HG03571 (cell line): Measurements from ENCODE around the gene ADTRP.
"Not testable (repeated sequence)": the region's sequence is repeated elsewhere in the genome, so short reads cannot be mapped to it uniquely, and the experiment has no call there.

Experiments
- ATAC-seq: cut with Tn5 transposase; IDR thresholded peaks from one replicate; pipeline ENCODE4 v1.9.1; 2021; ENCODE audit not compliant: unreplicated experiment

The ADTRP gene

GRCh38 chr6:11804135-11804534 is 25.5 kb upstream of the ADTRP start:
- no peak for ATAC-seq

- ATAC-seq, result no peak
Measured at GRCh38 chr6:11803591-11803971, 25.0 kb upstream of the ADTRP start.

DNA sequence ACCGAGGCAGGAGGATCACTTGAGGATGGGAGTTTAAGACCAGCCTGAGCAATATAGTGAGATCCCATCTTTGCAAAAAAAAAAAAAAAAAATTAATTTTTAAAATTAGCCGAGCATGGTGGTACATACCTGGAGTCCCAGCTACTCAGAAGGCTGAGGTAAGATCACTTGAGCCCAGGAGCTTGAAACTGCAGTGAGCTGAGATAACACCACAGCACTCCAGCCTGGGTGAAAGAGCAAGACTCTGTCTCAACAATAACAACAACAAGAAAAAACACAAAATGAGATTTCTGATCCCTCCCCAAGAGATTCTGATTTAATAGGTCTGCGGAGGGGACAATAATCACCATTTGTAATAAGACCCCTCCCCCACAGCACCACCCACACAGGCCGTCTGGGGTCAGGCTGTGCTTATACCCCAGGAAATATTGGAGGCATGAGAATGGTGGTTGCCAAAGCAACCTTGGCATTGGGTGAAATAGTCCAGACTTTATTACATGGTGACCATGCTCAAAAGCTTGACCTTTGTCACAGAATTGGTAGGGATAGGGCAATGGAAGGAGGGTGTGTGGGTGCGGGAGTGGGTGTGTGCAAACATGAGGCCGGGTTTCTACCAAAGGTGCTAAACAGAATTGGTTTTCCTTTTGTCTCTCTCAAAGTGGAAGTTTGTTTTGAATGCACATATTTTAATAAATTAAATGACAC is 24.4 kb upstream of the ADTRP start:
- no peak for ATAC-seq

DNA sequence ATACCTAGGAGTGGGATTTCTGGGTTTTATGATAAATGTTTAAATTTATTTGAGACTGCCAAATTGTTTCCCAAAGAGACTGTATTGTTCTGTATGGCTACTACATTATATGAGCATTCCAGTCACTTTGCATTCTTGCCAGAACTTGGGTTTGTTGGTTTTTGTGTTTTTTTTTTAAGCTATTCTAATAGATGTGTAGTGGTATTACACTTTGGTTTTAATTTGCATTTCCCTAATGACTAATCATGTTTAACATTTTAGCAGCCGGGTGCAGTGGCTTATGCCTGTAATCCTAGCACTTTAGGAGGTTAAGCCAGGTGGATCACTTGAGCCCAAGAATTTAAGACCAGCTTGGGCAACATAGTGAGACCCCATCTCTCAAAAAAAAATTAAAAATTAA is 21.9 kb upstream of the ADTRP start:
- ATAC-seq, result not testable (repeated sequence)

- no peak for ATAC-seq
Measured at GRCh38 chr6:11798538-11798937, 19.9 kb upstream of the ADTRP start.

DNA sequence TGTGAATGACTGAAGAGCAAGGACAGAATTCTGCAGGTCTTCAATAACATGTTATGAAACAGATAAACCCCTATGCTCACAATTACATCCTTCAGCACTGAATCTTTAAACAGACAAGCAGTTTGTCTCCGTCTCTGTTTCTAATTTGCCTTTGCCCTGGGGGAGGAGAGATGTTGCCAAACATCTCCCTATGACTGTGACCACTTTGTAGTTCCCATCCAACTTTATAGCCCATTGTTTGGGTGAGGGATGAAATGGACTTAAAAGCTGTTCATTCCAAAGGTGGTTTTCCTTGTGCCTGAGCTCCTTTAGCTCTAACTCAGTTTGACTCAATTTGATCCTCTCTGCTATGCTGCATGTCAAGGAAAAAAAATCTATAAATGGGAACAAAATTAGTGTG is 19.5 kb upstream of the ADTRP start:
- no peak for ATAC-seq

- ATAC-seq, result no peak
Measured at GRCh38 chr6:11796829-11797228, 18.2 kb upstream of the ADTRP start.

GRCh38 chr6:11795403-11795802 is 16.8 kb upstream of the ADTRP start:
- no peak for ATAC-seq

GRCh38 chr6:11793277-11793676 is 14.7 kb upstream of the ADTRP start:
- ATAC-seq, result no peak

GRCh38 chr6:11791354-11792107 is 12.9 kb upstream of the ADTRP start:
- ATAC-seq, result no peak

GRCh38 chr6:11789744-11790143 is 11.1 kb upstream of the ADTRP start:
- no peak for ATAC-seq

GRCh38 chr6:11788043-11788442 is 9.4 kb upstream of the ADTRP start:
- ATAC-seq, result no peak

DNA sequence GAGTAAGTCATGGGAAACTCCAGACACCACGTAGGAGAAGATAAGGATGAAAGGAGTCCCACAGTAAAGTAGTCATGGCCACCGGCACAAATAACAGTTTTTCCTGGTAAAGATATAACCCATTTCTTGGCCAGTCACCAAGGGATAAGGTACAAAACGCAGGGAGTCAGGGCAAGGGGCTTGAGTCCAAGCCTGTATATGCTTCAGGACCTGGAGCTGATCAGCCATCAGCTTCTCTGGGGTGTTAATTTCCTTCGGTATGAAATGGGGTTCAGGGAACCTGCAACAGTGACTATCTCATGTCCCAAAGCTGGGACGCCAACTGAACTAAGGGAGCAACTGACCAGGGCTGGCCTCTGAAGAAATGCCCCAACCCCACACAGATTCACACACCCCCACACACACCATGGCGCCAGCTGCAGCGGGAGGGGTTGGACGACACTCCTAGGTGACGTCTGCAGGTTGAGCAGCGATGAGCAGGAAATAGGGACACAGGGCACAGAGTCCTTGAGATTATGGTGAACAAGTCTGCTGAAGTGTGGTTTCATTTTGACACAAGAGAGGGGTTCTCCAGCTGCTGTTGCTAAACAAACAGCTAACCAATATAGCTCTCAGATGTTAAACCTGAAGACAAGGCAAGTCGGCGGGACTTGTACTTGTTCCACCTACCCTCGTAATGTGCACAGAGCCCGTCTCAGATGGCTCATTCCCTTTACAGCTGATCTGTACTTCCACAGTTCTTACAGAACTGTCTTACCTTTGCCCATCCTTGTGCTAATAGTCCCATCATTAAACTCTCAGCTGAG is 7.4 kb upstream of the ADTRP start:
- ATAC-seq, result peak; percentile 81

DNA sequence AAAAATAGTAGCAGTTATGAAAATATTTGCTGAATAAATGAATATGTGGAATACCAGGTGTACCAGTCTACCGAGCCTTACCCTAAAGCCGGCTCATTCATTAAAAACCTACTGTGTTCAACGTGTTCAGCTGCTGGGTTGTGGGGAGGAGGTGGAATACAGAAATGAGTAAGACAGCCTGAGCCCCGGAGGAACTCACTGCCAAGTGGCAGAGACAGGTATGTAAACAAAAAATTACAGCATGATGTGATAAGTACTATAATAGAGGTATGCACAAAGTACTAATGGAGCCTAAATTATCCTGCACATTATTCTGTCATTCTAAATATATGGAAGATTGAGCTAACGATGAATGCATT is 6.8 kb upstream of the ADTRP start:
- peak; percentile 42 for ATAC-seq

DNA sequence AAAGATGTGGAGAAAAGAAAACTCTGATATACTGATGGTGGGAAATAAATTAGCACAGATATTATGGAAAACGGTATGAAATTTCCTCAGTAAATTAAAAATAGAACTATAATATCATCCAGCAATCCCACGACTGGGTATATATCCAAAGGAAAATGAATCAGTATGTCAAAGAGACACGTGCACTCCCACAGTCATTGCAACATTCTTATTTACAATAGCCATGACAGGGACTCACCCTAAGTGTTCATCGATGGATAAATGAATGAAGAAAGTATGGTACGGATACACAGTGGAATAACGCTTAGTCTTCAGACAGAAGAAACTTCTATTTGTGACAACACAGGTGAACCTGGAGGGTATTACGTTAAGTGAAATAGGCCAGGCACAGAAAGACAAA is 5.7 kb upstream of the ADTRP start:
- no peak for ATAC-seq

- ATAC-seq, result no peak
Measured at GRCh38 chr6:11783524-11784064, 5.0 kb upstream of the ADTRP start.

GRCh38 chr6:11782524-11782923 is 3.9 kb upstream of the ADTRP start:
- no peak for ATAC-seq

DNA sequence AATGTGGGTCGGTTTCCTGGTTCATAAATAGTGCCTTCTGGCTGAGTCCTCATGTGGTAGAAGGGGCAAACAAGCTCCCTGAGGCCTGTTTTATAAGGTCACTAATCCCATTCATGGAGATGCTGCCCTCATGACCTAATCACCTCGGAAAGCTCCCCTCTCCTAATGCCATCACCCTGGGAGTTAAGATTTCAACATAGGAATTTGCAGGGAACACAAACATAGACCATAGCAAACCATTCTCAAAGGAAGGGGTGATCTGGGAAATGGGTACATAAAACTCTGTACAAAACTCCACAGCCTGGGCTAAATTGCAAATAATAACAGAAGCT is 1.5 kb upstream of the ADTRP start:
- ATAC-seq, result no peak

DNA sequence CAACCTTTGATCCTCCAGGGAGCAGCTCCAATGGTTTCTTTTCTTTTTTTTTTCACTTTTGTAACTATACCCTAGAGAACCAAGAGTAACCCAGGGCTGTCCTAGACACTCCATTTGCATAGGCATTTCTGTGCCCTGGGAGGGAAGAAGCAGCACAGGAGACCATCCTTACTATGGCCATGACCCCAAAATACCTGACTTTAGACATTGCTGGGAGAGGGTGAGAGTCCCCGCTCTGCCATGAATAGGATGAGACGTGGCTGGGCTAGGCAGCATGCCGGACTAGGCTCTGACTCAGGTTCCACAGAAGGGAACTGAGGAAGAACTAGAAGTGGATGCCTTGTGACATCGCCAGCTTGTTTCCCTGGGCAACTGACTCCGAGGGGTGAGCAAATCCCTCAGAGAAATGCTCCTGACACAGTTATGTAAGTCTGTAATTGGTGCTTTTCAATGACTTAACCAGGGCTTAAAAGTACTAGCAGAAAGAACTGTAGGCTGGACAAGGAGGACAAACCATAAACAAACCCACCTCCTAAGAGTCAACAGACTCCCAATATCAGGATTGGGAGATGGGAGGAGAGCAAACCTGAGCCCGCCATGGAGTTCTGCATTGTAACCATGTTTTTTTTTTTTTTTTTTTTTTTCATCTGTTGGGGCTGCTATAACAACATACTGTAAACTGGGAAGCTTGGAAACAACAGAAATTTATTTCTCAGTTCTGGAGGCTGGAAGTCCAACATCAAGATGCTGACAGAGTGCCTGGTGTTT is 910 bp upstream of the ADTRP start:
- no peak for ATAC-seq

- ATAC-seq, result no peak
Measured at GRCh38 chr6:11778036-11778435, 567 bp downstream of the ADTRP start.

DNA sequence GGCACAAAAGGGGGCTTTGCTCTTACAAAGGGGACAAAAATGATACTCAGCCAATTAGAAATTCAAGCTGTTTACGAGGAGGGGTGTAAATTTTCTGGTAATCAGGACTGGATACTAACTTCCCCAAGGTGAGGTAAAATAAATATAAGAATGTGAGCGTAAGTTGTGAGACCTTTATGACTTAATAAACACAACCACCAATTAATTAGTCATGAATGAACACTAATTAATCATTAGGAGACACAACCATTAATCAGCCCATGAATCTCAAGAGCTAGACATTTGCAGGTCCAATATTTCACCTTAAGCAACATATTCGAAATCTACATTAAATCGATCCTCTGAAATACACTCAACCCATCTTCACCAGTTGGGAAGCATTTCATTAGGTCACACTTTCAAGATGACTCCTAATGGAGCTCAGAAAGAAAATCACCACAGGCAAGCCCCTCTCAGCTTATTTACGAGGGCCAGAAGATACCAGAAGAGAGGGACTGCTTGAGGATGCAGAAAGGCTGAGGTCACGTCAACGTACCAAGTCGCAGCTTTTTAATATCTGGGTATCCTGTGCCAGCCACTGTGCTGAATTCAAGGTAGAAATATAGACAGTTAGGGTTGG is 2.7 kb downstream of the ADTRP start:
- no peak for ATAC-seq
